Mesendoderm (in vitro differentiated cells): Measurements from ENCODE around the gene EMD.
A peak's percentile ranks its signal among the peaks of the same experiment; 100 is the strongest.
"Not testable (repeated sequence)": the region's sequence is repeated elsewhere in the genome, so short reads cannot be mapped to it uniquely, and the experiment has no call there.

Experiments
- DNase-seq: peaks from one replicate; pipeline ENCODE4 v3.0.0; 2013
- H2AK5ac ChIP-seq: 2 replicates; pipeline ENCODE4 v1.6.1; 2013; ENCODE audit warnings: low read length, inconsistent platforms
- H2BK120ac ChIP-seq: 2 replicates; pipeline ENCODE4 v1.6.1; 2013; ENCODE audit warnings: low read depth, mild to moderate bottlenecking, low read length, moderate library complexity, mixed read lengths
- H2BK15ac ChIP-seq: replicated peaks from 2 replicates; pipeline ENCODE4 v1.6.1; 2013; ENCODE audit warnings: low read depth, mild to moderate bottlenecking, moderate library complexity
- H2BK5ac ChIP-seq: 2 replicates; pipeline ENCODE4 v1.6.1; 2013; ENCODE audit warnings: low read length, inconsistent platforms
- H3K18ac ChIP-seq: 2 replicates; pipeline ENCODE4 v1.6.1; 2013; ENCODE audit warnings: mild to moderate bottlenecking, low read length, mixed read lengths
- H3K23ac ChIP-seq: one replicate; pipeline ENCODE4 v1.6.1; 2013; ENCODE audit warnings: low read length
- H3K27ac ChIP-seq: 2 replicates; pipeline ENCODE4 v1.5.1; 2013; ENCODE audit warnings: low read depth, mild to moderate bottlenecking, inconsistent platforms, low read length, moderate library complexity
- H3K27me3 ChIP-seq: 2 replicates; pipeline ENCODE4 v1.6.1; 2013; ENCODE audit warnings: low read length, control low read depth, mild to moderate bottlenecking, inconsistent platforms; ENCODE audit not compliant: insufficient read depth, poor library complexity
- H3K36me3 ChIP-seq: 2 replicates; pipeline ENCODE4 v1.6.1; 2013; ENCODE audit warnings: low read length, inconsistent platforms; ENCODE audit not compliant: control insufficient read depth, insufficient read depth
- H3K4ac ChIP-seq: one replicate; pipeline ENCODE4 v1.6.1; 2013; ENCODE audit warnings: low read depth, mild to moderate bottlenecking, low read length, moderate library complexity
- H3K4me1 ChIP-seq: 2 replicates; pipeline ENCODE4 v1.6.1; 2013; ENCODE audit warnings: low read depth, low read length, inconsistent platforms; ENCODE audit not compliant: control insufficient read depth
- H3K4me2 ChIP-seq: 2 replicates; pipeline ENCODE4 v1.6.1; 2013; ENCODE audit warnings: low read length
- H3K4me3 ChIP-seq: 2 replicates; pipeline ENCODE4 v1.5.1; 2013; ENCODE audit warnings: mild to moderate bottlenecking, low read length
- H3K56ac ChIP-seq: one replicate; pipeline ENCODE4 v1.6.1; 2013; ENCODE audit warnings: low read length
- H3K79me1 ChIP-seq: 2 replicates; pipeline ENCODE4 v1.6.1; 2013; ENCODE audit warnings: low read length, inconsistent platforms
- H3K79me2 ChIP-seq: 2 replicates; pipeline ENCODE4 v1.6.1; 2013; ENCODE audit warnings: mild to moderate bottlenecking, low read length; ENCODE audit not compliant: control insufficient read depth, insufficient read depth
- H3K9ac ChIP-seq: 2 replicates; pipeline ENCODE4 v1.6.1; 2013; ENCODE audit warnings: low read length, inconsistent platforms
- H4K5ac ChIP-seq: one replicate; pipeline ENCODE4 v1.6.1; 2013; ENCODE audit warnings: low read length
- H4K8ac ChIP-seq: one replicate; pipeline ENCODE4 v1.6.1; 2013; ENCODE audit warnings: low read depth, mild to moderate bottlenecking, control low read depth, low read length, moderate library complexity
- WGBS: extraction: QIAGEN DNeasy Blood & Tissue Kit; methylation state at CpG from one replicate; pipeline ENCODE4 v1.1.7; 2013; ENCODE audit warnings: low lambda C conversion rate, missing lambda C conversion rate; ENCODE audit not compliant: insufficient coverage; ENCODE audit errors: extremely low coverage; 5-methylcytosine and 5-hydroxymethylcytosine counted together

Gene EMD

DNA sequence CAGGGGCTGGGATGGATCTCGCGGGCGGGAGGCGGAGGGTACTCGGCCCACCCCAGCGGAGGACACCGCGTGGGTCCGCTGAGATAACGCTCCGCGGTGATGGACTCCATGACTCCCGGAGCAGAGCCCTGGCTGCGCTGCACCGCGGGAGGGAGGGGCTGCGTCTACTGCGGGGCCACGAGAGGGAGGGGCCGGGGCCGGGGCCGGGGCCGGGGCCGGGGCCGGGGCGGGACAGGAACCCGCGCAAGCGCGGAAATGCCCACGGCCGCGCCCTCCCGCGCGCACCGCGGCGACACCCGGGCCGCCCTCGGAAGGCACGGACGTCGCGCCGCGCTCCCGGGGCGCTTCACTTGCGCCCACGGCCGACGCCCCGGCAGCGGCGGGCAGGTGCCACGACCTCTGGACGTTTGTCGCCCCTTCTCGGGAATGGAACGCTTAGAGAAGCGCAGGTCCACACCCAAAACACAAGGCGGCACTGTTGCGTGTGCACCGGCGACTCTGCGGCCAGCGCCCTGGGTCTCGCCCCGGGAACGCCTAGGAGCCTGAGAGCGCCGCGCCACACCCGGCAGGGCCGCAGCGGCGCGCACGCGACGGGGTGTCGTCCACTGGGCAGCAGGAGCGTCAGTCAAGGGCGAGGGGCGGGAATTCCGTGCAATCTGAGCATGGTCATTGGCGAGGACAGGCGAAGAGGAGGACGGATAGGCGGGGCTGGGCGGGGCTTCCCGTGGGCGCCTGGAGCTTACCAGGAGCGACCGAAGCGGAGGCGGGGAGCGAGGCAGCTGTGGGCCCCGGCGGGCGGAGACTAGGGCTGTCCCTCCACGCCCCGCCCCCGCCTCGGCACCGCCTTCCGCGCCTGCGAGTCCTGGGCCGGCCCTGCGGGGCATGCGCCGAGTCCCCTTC is 37.4 kb upstream of the EMD start:
- DNase-seq, H3K36me3 ChIP-seq, H3K79me2 ChIP-seq, H3K4me1 ChIP-seq, H2BK5ac ChIP-seq, H3K4ac ChIP-seq, H3K23ac ChIP-seq, H3K27ac ChIP-seq, H4K8ac ChIP-seq, H2BK15ac ChIP-seq, H3K56ac ChIP-seq, H3K79me1 ChIP-seq, H3K4me2 ChIP-seq, H3K9ac ChIP-seq, H3K18ac ChIP-seq, H2AK5ac ChIP-seq, H4K5ac ChIP-seq, H3K4me3 ChIP-seq, H2BK120ac ChIP-seq, H3K27me3 ChIP-seq: not testable (repeated sequence)
- no CpG with 5 or more reads among the region's 115 CpGs for WGBS

DNA sequence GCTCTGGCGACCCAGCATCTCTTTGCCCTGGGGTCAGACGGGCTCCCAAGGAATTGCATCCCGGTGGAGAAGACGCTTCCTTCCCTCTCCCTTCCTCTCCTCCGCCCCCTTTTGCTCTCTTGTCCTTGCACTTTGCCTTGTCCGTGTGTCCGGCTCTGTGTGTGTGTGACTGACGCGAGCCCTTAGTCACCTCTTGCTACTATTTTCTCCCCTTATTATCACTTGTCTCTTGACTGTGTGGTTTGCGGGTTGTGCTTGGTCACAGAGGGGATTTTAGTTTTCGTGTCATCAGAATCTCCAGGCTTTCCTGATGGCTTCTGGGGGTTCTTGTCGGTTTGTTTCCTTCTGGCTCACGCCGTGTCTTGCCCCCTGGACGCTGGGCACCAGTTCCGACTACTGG is 36.0 kb upstream of the EMD start:
- H3K4me2 ChIP-seq, H3K9ac ChIP-seq, H3K36me3 ChIP-seq, H2BK15ac ChIP-seq, H2BK5ac ChIP-seq, H2BK120ac ChIP-seq, H3K27me3 ChIP-seq, H2AK5ac ChIP-seq, H3K4me3 ChIP-seq, DNase-seq, H3K18ac ChIP-seq, H3K79me2 ChIP-seq, H3K4me1 ChIP-seq, H3K27ac ChIP-seq, H4K8ac ChIP-seq, H3K56ac ChIP-seq, H4K5ac ChIP-seq, H3K4ac ChIP-seq, H3K23ac ChIP-seq, H3K79me1 ChIP-seq: not testable (repeated sequence)
- WGBS = no CpG with 5 or more reads among the region's 16 CpGs

DNA sequence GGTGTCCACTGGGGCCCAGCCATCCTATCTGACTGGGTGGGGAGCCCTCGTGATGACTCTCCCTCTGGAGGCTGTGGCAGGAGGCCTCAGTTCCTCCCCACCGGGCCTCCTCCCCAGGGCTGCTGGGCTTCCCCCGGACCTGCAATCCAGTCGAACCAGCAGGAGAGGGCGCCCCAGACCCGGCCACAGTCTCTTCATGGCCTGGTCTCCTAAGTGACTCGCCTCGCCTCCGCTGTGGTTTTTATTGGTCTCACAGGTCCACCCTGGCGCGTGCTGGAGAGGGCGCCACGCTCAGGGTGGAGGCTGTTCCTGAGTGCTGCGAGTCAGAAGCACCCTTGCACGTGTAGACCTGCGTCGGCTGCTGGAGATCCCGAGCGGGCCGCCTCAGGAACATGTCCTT is 35.5 kb upstream of the EMD start:
- H3K18ac ChIP-seq, H3K79me1 ChIP-seq, H3K79me2 ChIP-seq, H4K8ac ChIP-seq, DNase-seq, H3K36me3 ChIP-seq, H3K23ac ChIP-seq, H3K4me2 ChIP-seq, H3K4me3 ChIP-seq, H3K4me1 ChIP-seq, H3K56ac ChIP-seq, H2BK15ac ChIP-seq, H4K5ac ChIP-seq, H3K9ac ChIP-seq, H2BK120ac ChIP-seq, H3K27ac ChIP-seq, H3K4ac ChIP-seq, H2BK5ac ChIP-seq, H2AK5ac ChIP-seq, H3K27me3 ChIP-seq: not testable (repeated sequence)
- no CpG with 5 or more reads among the region's 20 CpGs for WGBS

DNA sequence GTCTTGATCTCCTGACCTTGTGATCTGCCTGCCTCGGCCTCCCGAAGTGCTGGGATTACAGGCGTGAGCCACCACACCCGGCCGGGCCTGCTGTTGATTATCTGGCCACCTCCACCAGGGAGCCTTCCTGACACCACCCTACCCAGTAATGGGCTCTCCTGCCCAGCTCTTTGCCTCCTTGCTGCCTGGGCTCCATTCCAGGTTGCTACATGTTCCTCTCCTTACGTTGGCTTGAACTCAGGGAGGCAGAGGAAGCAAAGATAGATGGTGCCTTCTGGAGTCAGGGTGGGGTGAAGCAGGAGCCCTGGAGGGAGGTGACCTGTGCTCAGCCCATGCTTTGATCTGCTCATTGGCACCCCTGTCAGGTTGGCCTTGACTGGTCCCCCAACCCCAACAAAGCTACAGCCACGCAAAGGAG is 31.0 kb upstream of the EMD start:
- Histone ChIP-seq H3K56ac (no peak overlapping the region), H3K23ac (no peak overlapping the region), H3K79me1 (no peaks in the 10 kb centered on the region), H2AK5ac (no peak overlapping the region), H3K9ac (no peak overlapping the region), H2BK15ac (no peak overlapping the region), H3K4ac (no peak overlapping the region), H3K4me3 (no peak overlapping the region), H3K79me2 (no peaks in the 10 kb centered on the region), H3K4me2 (no peak overlapping the region), H4K8ac (no peak overlapping the region), H4K5ac (no peak overlapping the region), H3K36me3 (peaks cover 10% of the 10 kb centered on the region), H3K18ac (no peak overlapping the region), H3K27me3 (no peaks in the 10 kb centered on the region), H2BK120ac (no peak overlapping the region), H3K4me1 (no peaks in the 10 kb centered on the region), H2BK5ac (no peak overlapping the region), H3K27ac (no peak overlapping the region)
- peak; percentile 19 for DNase-seq
- no CpG with 5 or more reads among the region's 7 CpGs for WGBS

DNA sequence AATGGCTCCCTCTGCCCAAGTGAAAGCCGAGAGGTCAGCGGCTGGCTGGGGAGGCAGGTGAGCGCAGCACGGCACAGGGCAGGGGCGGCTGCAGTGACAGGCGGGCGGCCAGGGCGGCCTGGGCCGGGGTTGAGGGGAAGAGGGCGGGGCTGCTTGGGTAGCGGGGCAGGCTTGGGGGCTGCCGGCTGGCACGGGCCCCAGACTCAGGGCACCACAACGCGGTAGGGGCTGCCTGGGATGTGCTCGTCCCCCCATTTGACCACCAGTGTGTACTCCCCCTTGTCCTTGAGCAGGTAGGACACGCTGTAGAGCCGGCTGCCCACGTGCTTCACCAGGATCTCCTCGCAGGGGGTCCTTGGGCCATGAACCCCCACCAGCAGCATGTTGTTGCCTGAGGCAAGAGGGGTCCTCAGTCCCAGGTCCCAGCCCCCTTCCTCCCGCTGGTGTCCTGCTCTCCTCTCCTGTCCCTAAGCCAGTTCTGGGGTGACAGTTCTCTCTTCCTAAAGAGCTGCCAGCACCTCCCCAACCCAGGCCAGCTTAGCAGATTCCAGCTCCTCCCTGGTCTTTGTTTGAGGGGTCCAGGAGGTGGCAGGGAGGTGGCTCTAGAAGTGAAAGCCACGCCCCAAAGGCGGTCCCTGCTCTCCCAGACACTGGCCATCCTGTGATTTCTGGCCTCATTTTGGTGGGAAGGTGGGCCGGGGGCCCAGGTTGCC is 30.3 kb upstream of the EMD start:
- Histone ChIP-seq H3K4me2 (no peak overlapping the region), H2AK5ac (no peak overlapping the region), H3K9ac (no peak overlapping the region), H3K36me3 (peaks cover 16% of the 10 kb centered on the region), H3K23ac (no peak overlapping the region), H3K4me1 (no peaks in the 10 kb centered on the region), H3K4ac (no peak overlapping the region), H3K18ac (no peak overlapping the region), H2BK5ac (no peak overlapping the region), H3K56ac (no peak overlapping the region), H4K5ac (no peak overlapping the region), H3K4me3 (no peak overlapping the region), H2BK15ac (no peak overlapping the region), H3K79me1 (no peaks in the 10 kb centered on the region), H3K27me3 (no peaks in the 10 kb centered on the region), H4K8ac (no peak overlapping the region), H2BK120ac (no peak overlapping the region), H3K79me2 (no peaks in the 10 kb centered on the region), H3K27ac (no peak overlapping the region)
- WGBS = no CpG with 5 or more reads among the region's 24 CpGs
- peak; percentile 21 for DNase-seq
